SJCRH30 (cell line): ENCODE data around the gene WBP2. TPM values are rescaled to one million over a fixed set of nuclear protein-coding genes. Genes with fewer than 3 reads are reported as not detected.

Experiments used
- DNase-seq, 2 experiments: peaks; one replicate each; pipeline ENCODE4 v3.0.0-alpha.2; 2015 to 2020
- H3K27ac ChIP-seq: fragments of 250-450 bp; sonication (Bioruptor Pico); 2 replicates; pipeline ENCODE4 v1.5.1; 2020; ENCODE audit warnings: mild to moderate bottlenecking, moderate library complexity
- H3K27me3 ChIP-seq: fragments of 250-450 bp; sonication (Bioruptor Pico); 2 replicates; pipeline ENCODE4 v1.5.1; 2020; ENCODE audit warnings: mild to moderate bottlenecking, moderate library complexity
- H3K36me3 ChIP-seq: fragments of 250-450 bp; sonication (Bioruptor Pico); 2 replicates; pipeline ENCODE4 v1.5.1; 2020; ENCODE audit warnings: mild to moderate bottlenecking, moderate library complexity
- H3K4me1 ChIP-seq: fragments of 250-450 bp; sonication (Bioruptor Pico); 2 replicates; pipeline ENCODE4 v1.5.1; 2020; ENCODE audit warnings: mild to moderate bottlenecking, moderate library complexity
- H3K4me3 ChIP-seq: fragments of 250-450 bp; sonication (Bioruptor Pico); 2 replicates; pipeline ENCODE4 v1.5.1; 2020; ENCODE audit warnings: mild to moderate bottlenecking, moderate library complexity
- H3K9me3 ChIP-seq: fragments of 250-450 bp; sonication (Bioruptor Pico); replicated peaks from 2 replicates; pipeline ENCODE4 v1.5.1; 2020; ENCODE audit warnings: mild to moderate bottlenecking, moderate library complexity
- total RNA-seq: library from RNA; depleted of rRNA; stranded (reverse); fragments of >200 nt; shearing (Covaris generic); gene quantifications from 2 replicates; pipeline ENCODE4 v1.2.3, GENCODE V29; 2014

Gene WBP2
- total RNA-seq, 1 experiment from 2014 or later: 36.3 TPM

DNA sequence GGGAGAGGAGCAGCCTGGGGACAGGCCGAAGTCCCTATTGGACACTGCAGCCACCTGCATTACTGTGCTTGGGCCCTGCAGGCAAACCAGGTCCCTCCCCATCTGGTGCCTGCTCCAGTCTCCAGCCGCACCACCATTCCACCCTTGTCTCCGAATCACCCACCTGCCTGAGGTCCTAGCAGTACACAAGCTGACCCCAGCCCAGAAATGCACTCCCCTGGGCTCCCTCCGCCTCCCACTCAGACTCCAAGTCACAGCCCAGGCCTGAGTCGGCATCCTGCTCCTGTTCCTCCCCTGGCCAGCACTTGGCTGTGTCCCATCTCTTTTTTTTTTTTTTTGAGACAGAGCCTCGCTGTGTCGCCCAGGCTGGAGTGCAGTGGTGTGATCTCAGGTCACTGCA, 17.2 kb downstream of the WBP2 start:
- Histone ChIP-seq H3K4me3 (no peak overlapping the region), H3K36me3 (no peaks in the 10 kb centered on the region), H3K4me1 (peaks cover 9% of the 10 kb centered on the region; the same call in 1 of the 2 replicates), H3K27me3 (no peaks in the 10 kb centered on the region), H3K27ac (no peak overlapping the region), H3K9me3 (no peaks in the 10 kb centered on the region)
- no peak for DNase-seq

DNA sequence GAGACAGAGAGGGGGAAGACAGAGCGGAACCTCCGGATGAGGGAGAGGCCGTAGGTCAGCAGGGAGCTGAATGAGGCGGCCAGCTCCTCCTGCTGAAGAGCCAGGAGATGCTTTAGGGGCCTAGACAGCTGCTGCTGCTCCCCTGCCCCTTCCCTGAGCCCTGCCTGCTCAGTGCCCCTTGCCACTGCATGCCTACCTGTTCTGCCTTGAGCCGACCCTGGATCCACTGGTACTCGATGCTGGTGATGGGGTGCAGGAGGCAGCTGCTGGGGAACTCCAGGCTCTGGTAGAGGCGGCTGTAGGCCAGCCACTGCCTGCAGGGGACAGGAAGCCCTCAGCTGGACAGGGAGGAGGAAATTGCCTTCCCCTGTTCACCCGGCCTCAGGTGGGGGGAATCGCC, 18.5 kb downstream of the WBP2 start:
- Histone ChIP-seq H3K4me1 (peaks cover 12% of the 10 kb centered on the region; the same call in 1 of the 2 replicates), H3K27ac (no peak overlapping the region), H3K9me3 (no peaks in the 10 kb centered on the region), H3K4me3 (no peak overlapping the region), H3K27me3 (no peaks in the 10 kb centered on the region), H3K36me3 (no peaks in the 10 kb centered on the region)
- DNase-seq: no peak

DNA sequence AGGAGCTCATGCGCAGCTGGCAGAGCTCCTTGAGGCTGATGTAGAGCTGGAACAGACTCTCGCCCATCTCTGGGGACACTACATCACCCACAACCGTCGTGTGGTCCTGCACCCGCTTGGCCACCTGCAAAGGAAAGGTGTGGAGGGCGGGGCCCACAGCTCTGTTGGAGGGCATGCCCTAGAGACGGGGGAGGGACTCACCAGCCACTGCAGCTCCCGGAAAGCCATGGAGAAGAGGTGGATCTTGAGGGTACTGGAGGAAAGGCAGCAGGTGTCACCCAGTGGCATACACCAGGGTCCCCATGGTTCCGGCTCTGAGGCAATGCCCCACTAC, 19.5 kb downstream of the WBP2 start:
- H3K4me1 ChIP-seq: peaks cover 12% of the 10 kb centered on the region; the same call in 1 of the 2 replicates
- no peaks in the 10 kb centered on the region for H3K27me3 ChIP-seq
- H3K9me3 ChIP-seq: no peaks in the 10 kb centered on the region
- H3K36me3 ChIP-seq: no peaks in the 10 kb centered on the region
- no peak overlapping the region for H3K27ac ChIP-seq
- no peak overlapping the region for H3K4me3 ChIP-seq
- DNase-seq: no peak

DNA sequence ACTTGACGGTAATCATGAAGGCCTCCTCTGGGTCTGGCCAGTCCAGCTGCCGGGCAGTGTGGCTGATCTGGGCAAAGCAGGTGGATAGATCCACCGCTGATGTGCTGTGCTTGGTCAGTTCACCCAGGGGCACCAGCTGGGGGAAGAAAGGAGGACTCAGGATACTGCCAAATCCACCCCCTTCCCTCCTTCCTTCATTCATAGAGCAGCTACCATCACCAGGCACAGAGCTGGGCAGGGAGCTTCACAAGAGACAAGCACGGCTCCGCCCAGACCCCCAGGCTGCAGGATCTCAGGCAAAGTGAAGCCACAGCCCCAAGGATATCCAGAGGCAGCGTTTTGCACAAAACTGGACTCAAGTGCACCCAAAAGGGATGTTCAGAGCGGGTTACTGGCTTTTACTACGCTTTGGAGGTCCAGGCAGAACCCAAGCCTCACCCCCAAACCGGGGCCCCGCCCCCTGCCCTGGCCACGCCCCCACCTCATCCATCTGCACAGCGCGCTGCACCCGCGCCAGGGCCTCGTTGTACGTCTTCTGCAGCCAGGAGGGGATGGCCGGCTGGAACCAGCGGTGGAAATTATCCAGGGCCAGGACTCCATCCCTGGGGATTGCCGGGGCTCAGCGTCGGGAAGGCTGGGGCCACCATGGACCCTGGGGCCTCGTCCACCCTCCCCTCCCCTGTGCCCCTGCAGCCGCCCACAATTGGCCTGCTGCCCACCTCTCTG, 20.0 kb downstream of the WBP2 start:
- no peaks in the 10 kb centered on the region for H3K27me3 ChIP-seq
- no peaks in the 10 kb centered on the region for H3K9me3 ChIP-seq
- no peak overlapping the region for H3K4me3 ChIP-seq
- H3K36me3 ChIP-seq: no peaks in the 10 kb centered on the region
- H3K27ac ChIP-seq: no peak overlapping the region
- DNase-seq: peak in 1 of 2 experiments; percentile 31
- peaks cover 12% of the 10 kb centered on the region; the same call in 1 of the 2 replicates for H3K4me1 ChIP-seq

DNA sequence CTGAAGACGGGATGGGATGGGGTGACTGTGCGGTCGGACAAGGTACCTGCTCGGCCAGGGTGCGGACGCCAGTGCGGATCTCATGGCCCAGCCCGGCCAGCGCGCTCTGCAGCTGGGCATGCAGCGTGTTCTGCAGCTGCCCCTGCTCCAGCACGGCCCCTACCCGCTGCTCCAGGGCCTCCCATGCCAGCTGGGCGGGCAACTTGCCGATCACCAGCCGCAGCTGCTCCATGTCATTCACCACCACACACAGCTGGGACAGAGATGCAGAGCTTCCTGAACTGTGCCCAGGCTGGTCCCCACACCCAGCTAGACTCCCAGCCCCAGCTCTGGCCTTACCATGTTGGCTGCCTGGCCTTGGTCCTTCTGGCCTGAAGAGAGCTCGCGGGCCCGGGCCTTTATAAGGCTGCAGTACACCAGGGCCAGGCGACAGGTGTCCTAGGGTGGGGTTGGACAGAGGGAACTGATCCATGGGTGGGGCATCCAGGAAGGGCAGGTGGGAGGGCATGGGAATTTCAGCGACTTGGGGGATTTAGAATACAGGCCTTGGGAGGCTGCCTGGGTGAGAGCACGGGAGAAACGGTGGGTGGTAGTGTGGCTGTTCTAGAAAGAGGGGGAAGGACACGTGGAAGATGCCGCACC, 20.7 kb downstream of the WBP2 start:
- peaks cover 12% of the 10 kb centered on the region; the same call in 1 of the 2 replicates for H3K4me1 ChIP-seq
- H3K9me3 ChIP-seq: no peaks in the 10 kb centered on the region
- DNase-seq: peak; percentile 60 to 69
- H3K27ac ChIP-seq: no peak overlapping the region
- no peak overlapping the region for H3K4me3 ChIP-seq
- no peaks in the 10 kb centered on the region for H3K36me3 ChIP-seq
- no peaks in the 10 kb centered on the region for H3K27me3 ChIP-seq

GRCh38 chr17:75832652-75833400, 22.3 kb downstream of the WBP2 start:
- Histone ChIP-seq H3K27me3 (no peaks in the 10 kb centered on the region), H3K36me3 (no peaks in the 10 kb centered on the region), H3K27ac (no peak overlapping the region), H3K4me1 (peaks cover 12% of the 10 kb centered on the region; the same call in 1 of the 2 replicates), H3K9me3 (no peaks in the 10 kb centered on the region), H3K4me3 (no peak overlapping the region)
- peak in 1 of 2 experiments; percentile 33 for DNase-seq

DNA sequence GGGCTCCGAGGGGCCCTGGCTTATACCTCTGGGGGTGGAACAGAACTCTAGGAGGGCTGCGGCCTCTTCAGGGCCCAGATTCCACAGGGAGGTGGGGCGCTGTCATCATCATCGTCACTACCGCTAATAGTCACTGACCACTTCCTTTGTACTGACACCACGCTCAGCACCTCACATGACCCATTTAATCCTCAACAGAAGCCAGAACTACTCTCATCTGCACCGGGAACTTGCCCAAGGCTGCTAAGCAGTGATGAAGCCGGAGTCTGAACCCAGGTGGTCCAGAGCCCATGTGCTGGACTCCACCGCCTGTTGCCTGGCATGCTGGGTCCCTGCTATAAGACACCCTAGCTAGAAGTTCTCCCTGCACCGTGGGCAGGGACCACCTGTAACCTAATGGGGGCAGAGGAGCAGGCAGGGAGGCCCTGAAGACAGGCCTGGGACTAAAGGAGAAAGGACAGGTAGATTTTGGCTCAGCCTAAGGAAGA, 22.9 kb downstream of the WBP2 start:
- H3K36me3 ChIP-seq: no peaks in the 10 kb centered on the region
- no peaks in the 10 kb centered on the region for H3K9me3 ChIP-seq
- no peak overlapping the region for H3K27ac ChIP-seq
- DNase-seq: no peak
- no peaks in the 10 kb centered on the region for H3K27me3 ChIP-seq
- peaks cover 18% of the 10 kb centered on the region; the same call in 1 of the 2 replicates for H3K4me1 ChIP-seq
- H3K4me3 ChIP-seq: no peak overlapping the region

DNA sequence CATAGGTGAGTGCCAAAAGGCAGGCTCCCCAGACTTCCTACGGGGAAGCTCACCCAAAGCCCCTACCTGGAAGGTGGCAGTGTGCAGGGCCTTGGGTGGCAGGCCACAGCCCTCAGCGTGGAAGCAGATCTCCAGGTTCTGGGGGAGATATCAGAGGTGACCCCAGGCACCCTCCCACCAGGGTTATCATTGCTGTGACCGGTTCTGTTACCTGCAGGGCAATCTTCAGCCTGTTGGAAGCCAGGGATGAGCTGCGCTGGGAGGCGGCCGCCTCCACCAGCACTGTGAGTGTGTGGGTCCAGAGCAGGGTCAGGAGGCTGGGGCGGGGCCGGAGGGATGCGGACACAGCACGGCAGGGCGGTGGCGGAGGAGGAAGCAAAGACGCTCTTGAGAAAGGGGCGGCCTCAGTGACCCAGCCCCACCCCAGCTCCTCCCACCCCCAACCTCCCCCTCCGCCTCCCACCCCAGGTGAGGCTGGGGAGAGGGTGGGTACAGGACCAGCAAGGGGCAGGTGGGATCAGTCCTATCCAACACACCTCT, 24.0 kb downstream of the WBP2 start:
- H3K4me1 ChIP-seq: peaks cover 23% of the 10 kb centered on the region; the same call in 1 of the 2 replicates
- no peaks in the 10 kb centered on the region for H3K9me3 ChIP-seq
- no peak overlapping the region for H3K27ac ChIP-seq
- H3K36me3 ChIP-seq: no peaks in the 10 kb centered on the region; the same call in 1 of the 2 replicates
- no peak overlapping the region for H3K4me3 ChIP-seq
- no peaks in the 10 kb centered on the region for H3K27me3 ChIP-seq
- DNase-seq: no peak

- Histone ChIP-seq H3K27ac (no peak overlapping the region), H3K4me3 (no peak overlapping the region), H3K4me1 (peaks cover 23% of the 10 kb centered on the region; the same call in 1 of the 2 replicates), H3K27me3 (no peaks in the 10 kb centered on the region), H3K9me3 (no peaks in the 10 kb centered on the region), H3K36me3 (peaks cover 5% of the 10 kb centered on the region; the same call in 1 of the 2 replicates)
- peak; percentile 47 to 54 for DNase-seq
These were observed 24.7 kb downstream of the WBP2 start for GRCh38 chr17:75830164-75831031.

GRCh38 chr17:75829747-75830146, 25.4 kb downstream of the WBP2 start:
- no peak for DNase-seq
- Histone ChIP-seq H3K27me3 (no peaks in the 10 kb centered on the region), H3K4me1 (peaks cover 19% of the 10 kb centered on the region; the same call in 1 of the 2 replicates), H3K9me3 (no peaks in the 10 kb centered on the region), H3K27ac (no peak overlapping the region), H3K36me3 (peaks cover 5% of the 10 kb centered on the region; the same call in 1 of the 2 replicates), H3K4me3 (no peak overlapping the region)

DNA sequence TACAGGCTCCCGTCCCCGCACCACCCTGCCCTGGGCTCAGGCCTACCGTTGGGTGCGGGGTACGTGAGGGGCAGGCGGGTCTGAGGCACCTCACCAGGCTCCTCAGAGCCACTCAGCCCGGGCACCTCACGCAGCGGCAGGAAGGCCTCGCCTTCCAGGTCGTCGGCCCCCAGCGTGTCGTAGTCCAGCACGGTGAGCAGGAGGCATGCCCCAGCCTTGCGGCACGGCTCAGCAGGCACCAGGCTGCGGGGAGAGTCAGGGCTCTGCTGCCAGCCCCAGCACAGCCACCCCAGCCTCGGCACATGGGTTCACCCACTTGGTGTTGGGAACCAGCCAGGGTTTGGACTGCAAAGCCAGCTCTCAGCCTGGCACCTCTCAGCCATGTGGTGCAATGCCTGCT, 26.4 kb downstream of the WBP2 start:
- H3K36me3 ChIP-seq: peaks cover 5% of the 10 kb centered on the region; the same call in 1 of the 2 replicates
- no peaks in the 10 kb centered on the region for H3K9me3 ChIP-seq
- DNase-seq: no peak
- H3K27me3 ChIP-seq: no peaks in the 10 kb centered on the region
- H3K27ac ChIP-seq: no peak overlapping the region
- peaks cover 13% of the 10 kb centered on the region; the same call in 1 of the 2 replicates for H3K4me1 ChIP-seq
- no peak overlapping the region for H3K4me3 ChIP-seq

- H3K27me3 ChIP-seq: no peaks in the 10 kb centered on the region
- DNase-seq: no peak
- H3K36me3 ChIP-seq: peaks cover 5% of the 10 kb centered on the region; the same call in 1 of the 2 replicates
- H3K4me1 ChIP-seq: peaks cover 13% of the 10 kb centered on the region; the same call in 1 of the 2 replicates
- H3K27ac ChIP-seq: no peak overlapping the region
- no peaks in the 10 kb centered on the region for H3K9me3 ChIP-seq
- no peak overlapping the region; the same call in 1 of the 2 replicates for H3K4me3 ChIP-seq
These were observed 27.1 kb downstream of the WBP2 start for GRCh38 chr17:75828076-75828400.

DNA sequence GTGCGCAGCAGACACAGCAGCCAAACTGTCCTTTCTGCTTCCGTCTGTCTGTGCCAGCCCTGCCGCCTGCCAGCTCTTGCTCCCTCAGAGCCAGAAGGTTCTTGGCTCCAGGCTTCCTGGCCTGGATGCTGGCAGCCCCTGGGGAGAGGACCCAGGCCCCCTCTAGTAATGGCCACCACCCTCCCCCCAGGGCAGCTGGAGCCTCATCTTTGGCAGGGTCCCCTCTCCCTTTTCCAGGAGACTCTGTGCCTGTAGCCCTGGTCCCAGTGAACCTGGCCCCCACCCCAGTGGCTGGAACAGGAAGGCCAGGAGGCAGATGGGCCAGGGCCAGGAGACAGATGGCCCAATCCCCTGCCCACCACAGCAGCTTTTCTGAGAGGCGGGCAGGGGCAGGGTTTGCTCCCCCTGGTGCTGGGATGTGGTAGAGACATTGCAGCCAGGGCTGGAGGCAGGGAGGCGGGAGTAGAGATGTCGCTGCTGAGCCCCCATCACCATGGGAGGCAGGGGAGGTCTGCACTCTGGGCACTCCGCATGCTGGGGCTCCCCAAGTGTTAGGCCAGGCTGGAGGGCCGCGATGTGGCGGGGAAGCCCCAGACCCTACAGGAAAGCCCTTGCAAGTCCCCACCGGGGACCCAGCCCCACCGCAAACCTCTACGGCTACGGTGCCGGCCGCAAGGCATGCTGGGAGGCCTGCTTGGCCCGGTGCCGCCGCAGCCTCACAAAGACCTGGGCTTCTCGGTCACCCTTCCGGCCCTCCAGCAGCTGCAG, 27.6 kb downstream of the WBP2 start:
- H3K4me1 ChIP-seq: peaks cover 13% of the 10 kb centered on the region; the same call in 1 of the 2 replicates
- H3K27ac ChIP-seq: no peak overlapping the region; the same call in 1 of the 2 replicates
- peak; percentile 75 to 82 for DNase-seq
- no peaks in the 10 kb centered on the region for H3K27me3 ChIP-seq
- peak overlapping the region; percentile 19; the same call in 1 of the 2 replicates for H3K4me3 ChIP-seq
- H3K9me3 ChIP-seq: no peaks in the 10 kb centered on the region
- peaks cover 5% of the 10 kb centered on the region; the same call in 1 of the 2 replicates for H3K36me3 ChIP-seq
